ENCODE measurements around the gene MRPS22.
A peak's percentile ranks its signal among the peaks of the same experiment; 100 is the strongest.

MRPS22 gene

DNA sequence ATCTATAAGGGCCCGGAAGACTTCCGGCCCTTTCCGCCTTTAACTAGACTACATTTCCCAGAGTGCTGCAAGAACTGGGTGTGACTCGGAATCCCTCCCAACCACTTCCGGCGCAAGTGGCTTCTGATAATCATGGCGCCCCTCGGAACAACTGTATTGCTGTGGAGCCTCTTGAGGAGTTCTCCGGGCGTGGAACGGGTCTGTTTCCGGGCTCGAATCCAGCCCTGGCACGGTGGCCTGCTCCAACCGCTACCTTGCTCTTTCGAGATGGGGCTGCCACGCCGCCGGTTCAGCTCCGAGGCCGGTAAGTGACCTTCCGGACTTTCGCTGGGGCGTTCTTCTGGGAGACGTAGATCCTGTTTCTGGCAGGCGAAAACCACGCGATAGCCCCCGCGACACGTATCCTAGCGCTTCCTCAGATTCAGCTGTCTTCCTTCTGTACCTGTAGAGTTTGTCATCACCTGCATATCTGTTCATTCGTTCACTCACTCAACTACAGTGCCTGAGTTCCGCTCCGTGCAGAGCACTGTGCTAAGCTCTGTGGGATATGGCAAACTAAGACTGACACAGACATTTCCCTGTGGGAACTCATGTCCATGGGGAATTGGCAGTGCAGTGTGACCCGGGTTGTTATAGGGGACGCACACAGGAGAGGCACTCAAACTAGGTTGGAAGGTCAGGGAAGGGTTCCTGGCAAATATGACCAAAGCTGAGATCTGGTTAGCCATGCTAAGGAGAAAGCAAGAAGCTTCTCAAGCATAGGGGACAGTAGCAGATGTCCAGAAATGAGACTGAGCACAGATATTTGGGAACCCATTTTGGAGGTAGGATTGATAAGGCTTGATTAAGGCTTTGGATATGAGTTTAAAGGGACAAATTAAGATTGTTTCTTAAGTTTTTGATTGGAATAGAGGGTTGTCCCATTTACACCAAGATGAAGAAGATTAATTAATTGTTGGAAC lies at the start of gene MRPS22:
MRPS22 (plus strand) TSS at position 126 of the 962 bp plus-strand sequence; CDS start at position 133, 7 bp downstream.
- peak within 1 kb of the TSS; percentile 95 for H3K4me3 ChIP-seq (ENCODE audit: low read depth, low read length)
- TF ChIP-seq, protein P1, sequence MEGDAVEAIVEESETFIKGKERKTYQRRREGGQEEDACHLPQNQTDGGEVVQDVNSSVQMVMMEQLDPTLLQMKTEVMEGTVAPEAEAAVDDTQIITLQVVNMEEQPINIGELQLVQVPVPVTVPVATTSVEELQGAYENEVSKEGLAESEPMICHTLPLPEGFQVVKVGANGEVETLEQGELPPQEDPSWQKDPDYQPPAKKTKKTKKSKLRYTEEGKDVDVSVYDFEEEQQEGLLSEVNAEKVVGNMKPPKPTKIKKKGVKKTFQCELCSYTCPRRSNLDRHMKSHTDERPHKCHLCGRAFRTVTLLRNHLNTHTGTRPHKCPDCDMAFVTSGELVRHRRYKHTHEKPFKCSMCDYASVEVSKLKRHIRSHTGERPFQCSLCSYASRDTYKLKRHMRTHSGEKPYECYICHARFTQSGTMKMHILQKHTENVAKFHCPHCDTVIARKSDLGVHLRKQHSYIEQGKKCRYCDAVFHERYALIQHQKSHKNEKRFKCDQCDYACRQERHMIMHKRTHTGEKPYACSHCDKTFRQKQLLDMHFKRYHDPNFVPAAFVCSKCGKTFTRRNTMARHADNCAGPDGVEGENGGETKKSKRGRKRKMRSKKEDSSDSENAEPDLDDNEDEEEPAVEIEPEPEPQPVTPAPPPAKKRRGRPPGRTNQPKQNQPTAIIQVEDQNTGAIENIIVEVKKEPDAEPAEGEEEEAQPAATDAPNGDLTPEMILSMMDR (conservative IDR thresholded peaks at IDR 0.05; ENCODE audit: low read depth, low read length), result no peak
- DNase-seq (ENCODE audit: low read depth), result peak; percentile 94

DNA sequence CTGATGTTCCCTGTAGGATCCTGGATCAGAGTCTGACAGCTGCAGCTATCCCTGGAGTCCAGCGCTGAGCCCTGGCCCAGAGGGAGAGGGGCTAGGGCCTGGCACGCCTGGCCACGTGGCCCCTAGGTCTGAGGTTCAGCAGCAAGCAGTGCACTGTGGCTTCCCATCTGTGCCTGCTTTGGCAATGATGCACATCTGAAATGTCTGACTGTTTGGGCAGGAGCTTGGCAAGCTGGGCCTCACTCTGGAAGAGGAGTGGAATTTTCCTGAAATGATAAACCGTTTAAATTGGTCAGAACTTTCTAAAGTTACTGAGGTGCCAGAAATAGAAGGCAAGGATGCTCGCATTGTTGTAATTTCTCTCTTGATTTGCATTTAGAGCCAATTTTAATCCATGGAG lies 48.8 kb upstream of the MRPS22 start:
- TF ChIP-seq, protein P1 (conservative IDR thresholded peaks at IDR 0.05; ENCODE audit: low read depth, low read length), result no peak
- no peak for DNase-seq (ENCODE audit: low read depth)

DNA sequence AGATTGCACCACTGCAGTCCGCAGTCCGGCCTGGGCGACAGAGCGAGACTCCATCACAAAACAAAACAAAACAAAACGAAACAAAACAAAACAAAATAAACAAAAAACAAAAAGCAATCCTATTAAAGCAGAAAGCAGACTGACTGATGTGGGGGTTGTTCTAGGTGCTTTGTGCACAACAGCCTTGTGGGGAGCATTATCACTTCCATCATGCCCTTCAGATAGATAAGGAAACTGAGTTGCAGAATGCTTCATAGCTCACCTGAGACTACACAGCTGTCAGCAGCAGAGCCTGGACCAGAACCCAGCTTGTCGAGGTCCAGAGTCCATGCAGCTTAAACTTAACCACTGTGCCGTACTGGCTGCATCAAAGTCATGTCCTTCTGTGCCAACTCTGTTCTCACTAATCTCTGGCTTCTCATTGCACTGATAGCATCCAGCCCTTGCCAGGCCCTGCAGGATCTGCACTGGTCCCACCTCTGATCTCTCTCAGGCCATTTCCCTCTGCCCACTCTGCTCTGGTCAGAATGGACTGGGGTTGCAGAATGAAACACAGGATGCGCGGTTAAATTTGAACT lies 47.6 kb upstream of the MRPS22 start:
- TF ChIP-seq, protein P1 (conservative IDR thresholded peaks at IDR 0.05; ENCODE audit: low read depth, low read length), result no peak
- H3K4me3 ChIP-seq (ENCODE audit: low read depth, low read length), result no peak overlapping the region
- DNase-seq (ENCODE audit: low read depth), result no peak

More for the DNA sequence above, 48.8 kb upstream of the MRPS22 start:
- H3K4me3 ChIP-seq (ENCODE audit: low read depth, low read length), result no peak overlapping the region

DNA sequence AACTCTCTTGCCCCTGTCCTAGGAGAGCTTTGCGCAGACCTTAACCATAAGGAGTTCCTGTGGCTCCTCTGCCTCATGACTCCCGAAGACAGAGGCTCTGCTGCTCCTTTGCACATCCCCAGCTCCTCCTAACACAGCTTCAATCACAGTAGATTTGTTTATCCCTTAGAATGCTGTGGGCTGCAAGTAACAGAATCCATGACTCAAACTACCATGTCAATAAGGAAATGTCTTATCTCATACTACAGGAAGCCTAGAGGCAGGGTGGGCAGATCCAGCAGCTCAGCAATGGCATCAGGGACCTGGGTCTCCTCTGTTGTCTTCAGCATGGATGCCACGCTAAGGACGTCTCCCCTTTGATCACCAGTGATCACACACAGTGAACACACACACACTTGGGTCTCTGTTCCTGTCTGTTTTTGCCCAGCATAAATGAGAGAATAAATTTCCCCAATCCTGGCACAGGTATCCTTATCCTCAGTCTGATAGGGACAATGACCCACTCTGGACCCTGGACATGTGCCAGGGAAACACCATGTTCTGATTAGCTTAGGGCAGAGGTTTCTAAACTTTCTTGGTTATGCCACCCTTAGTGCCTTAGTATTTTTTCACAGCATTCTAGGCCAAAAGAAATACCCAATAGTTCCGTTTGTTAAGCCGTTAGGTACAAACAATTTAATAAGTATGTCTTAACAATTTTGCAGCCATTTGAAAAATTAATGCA lies 46.1 kb upstream of the MRPS22 start:
- H3K4me3 ChIP-seq (ENCODE audit: low read depth, low read length), result no peak overlapping the region
- TF ChIP-seq, protein P1 (conservative IDR thresholded peaks at IDR 0.05; ENCODE audit: low read depth, low read length), result no peak
- no peak for DNase-seq (ENCODE audit: low read depth)

DNA sequence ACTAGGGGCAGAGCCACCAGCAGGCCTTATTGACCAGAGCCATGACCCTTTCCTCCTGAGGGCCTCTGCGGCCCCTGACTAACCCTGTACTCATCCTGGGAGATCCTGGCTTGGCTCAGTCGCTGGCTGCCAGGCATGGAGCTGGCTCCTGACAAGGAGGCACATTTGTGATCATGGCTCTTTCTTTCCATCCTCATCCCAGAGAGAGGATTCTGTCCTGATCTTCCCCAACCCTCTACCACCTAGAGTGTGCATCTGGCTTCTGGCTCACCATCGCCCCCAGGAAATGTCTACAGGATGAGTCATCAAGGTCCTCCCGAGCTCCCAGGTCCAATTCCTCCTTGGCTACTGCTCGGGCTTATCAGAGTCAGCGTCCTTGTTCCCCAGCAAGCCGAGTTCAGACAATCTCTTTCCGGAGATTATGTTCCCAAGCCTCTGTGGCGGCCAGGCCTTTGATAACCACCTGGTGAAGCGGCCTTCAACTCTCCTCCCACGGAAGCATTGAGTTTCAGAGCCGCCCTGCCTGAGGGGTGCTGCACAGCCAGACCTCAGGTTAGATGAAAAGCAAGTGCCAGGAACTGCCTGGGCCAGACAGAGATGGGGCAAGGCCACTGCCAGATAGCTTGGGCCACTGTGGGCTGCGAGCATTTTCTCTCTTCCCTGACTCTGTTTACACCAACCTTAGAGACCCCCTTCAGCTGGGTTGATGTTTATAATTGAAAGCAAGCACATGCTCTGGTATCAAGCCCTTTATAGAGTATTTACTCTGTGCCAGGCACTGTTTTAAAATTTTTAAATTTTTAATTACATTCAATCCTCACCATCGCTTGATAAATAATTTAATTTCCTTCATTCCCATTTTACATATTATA lies 44.3 kb upstream of the MRPS22 start:
- TF ChIP-seq, protein P1 (conservative IDR thresholded peaks at IDR 0.05; ENCODE audit: low read depth, low read length), result no peak
- DNase-seq (ENCODE audit: low read depth), result peak; percentile 65

DNA sequence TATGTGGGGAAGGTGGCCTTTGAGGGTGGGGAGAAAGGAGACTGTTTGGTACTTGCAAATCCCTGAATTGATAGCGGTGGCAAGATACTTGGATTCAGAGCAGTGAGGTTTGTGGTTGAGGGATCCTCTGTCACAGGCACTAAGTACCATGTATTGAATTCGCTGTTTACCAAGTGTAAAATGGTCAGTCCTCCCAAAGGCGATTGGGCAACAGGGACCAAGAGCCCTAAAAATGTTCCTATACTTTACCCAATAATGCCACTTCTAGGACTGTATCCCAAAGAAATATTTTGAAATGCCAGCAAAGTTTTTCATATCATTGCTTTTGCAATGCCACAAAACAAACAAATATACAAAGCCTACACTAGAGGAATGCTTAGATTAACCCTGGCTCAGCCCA lies 43.4 kb upstream of the MRPS22 start:
- TF ChIP-seq, protein P1 (conservative IDR thresholded peaks at IDR 0.05; ENCODE audit: low read depth, low read length), result no peak
- no peak overlapping the region for H3K4me3 ChIP-seq (ENCODE audit: low read depth, low read length)
- DNase-seq (ENCODE audit: low read depth), result no peak

More for the DNA sequence above, 44.3 kb upstream of the MRPS22 start:
- no peak overlapping the region for H3K4me3 ChIP-seq (ENCODE audit: low read depth, low read length)

All from choroid plexus epithelial cell (primary cell).